GM19351 (cell line): ENCODE results near the gene WDFY4.

Experiments used
- ATAC-seq: cut with Tn5 transposase; IDR thresholded peaks from one replicate; pipeline ENCODE4 v1.9.1; 2021; ENCODE audit warnings: mild to moderate bottlenecking, moderate library complexity; ENCODE audit not compliant: unreplicated experiment

The WDFY4 gene

GRCh38 chr10:48807791-48808470 is 123.3 kb downstream of the WDFY4 start:
- ATAC-seq: no peak

GRCh38 chr10:48809261-48809660 is 124.6 kb downstream of the WDFY4 start:
- ATAC-seq: no peak

- no peak for ATAC-seq
Observed at GRCh38 chr10:48811461-48811860, 126.8 kb downstream of the WDFY4 start.

GRCh38 chr10:48811917-48812316 is 127.2 kb downstream of the WDFY4 start:
- no peak for ATAC-seq

GRCh38 chr10:48813291-48813690 is 128.6 kb downstream of the WDFY4 start:
- no peak for ATAC-seq

- no peak for ATAC-seq
Observed at GRCh38 chr10:48813825-48814224, 129.2 kb downstream of the WDFY4 start.

GRCh38 chr10:48814933-48815332 is 130.3 kb downstream of the WDFY4 start:
- ATAC-seq: no peak

- ATAC-seq: no peak
Observed at GRCh38 chr10:48817141-48817540, 132.5 kb downstream of the WDFY4 start.

GRCh38 chr10:48818081-48818480 is 133.4 kb downstream of the WDFY4 start:
- no peak for ATAC-seq

- no peak for ATAC-seq
Observed at GRCh38 chr10:48818861-48819520, 134.3 kb downstream of the WDFY4 start.

- ATAC-seq: no peak
Observed at GRCh38 chr10:48819783-48820182, 135.1 kb downstream of the WDFY4 start.

GRCh38 chr10:48820231-48820630 is 135.6 kb downstream of the WDFY4 start:
- ATAC-seq: no peak

- no peak for ATAC-seq
Observed at GRCh38 chr10:48820699-48821098, 136.0 kb downstream of the WDFY4 start.

- ATAC-seq: no peak
Observed at GRCh38 chr10:48821111-48821510, 136.4 kb downstream of the WDFY4 start.

- ATAC-seq: no peak
Observed at GRCh38 chr10:48821692-48822091, 137.0 kb downstream of the WDFY4 start.

GRCh38 chr10:48833674-48834073 is 149.0 kb downstream of the WDFY4 start:
- ATAC-seq: no peak

GRCh38 chr10:48834189-48834965 is 149.7 kb downstream of the WDFY4 start:
- no peak for ATAC-seq

GRCh38 chr10:48835781-48836180 is 151.1 kb downstream of the WDFY4 start:
- ATAC-seq: no peak

GRCh38 chr10:48836605-48837004 is 151.9 kb downstream of the WDFY4 start:
- ATAC-seq: no peak

- no peak for ATAC-seq
Observed at GRCh38 chr10:48838834-48839233, 154.2 kb downstream of the WDFY4 start.

- no peak for ATAC-seq
Observed at GRCh38 chr10:48839809-48840679, 155.4 kb downstream of the WDFY4 start.
